Activated CD4-positive, alpha-beta T cell treated with anti-CD3 and anti-CD28 coated beads, Interleukin-2, amount 10 ng/mL, durations not matched to agents 7 days and 5 days (primary cell): ENCODE measurements around the gene PDE4D. TPM values are rescaled to one million over a fixed set of nuclear protein-coding genes. Genes with fewer than 3 reads are reported as not detected.
A peak's percentile ranks its signal among the peaks of the same experiment; 100 is the strongest.
"Not testable (repeated sequence)": the region's sequence is repeated elsewhere in the genome, so short reads cannot be mapped to it uniquely, and the experiment has no call there.

ENCODE experiments used
- CTCF ChIA-PET: fragments of 350-600 bp; sonication (Branson Sonifier 250); formaldehyde crosslinking; loops from one replicate; lab custom pipeline; 2021; ENCODE audit warnings: antibody characterized with exemption; lab: Charles Lee
- POLR2A ChIA-PET: fragments of 350-600 bp; sonication (Branson Sonifier 250); formaldehyde crosslinking; loops from one replicate; lab custom pipeline; 2021; ENCODE audit warnings: antibody characterized with exemption; lab: Charles Lee
- DNase-seq: peaks from one replicate; pipeline ENCODE4 v3.0.0-alpha.2; 2020
- H3K27ac Mint-ChIP-seq: one replicate; pipeline ENCODE4 v1.8.0; 2021; ENCODE audit warnings: mild to moderate bottlenecking, moderate library complexity, mixed read lengths
- H3K27me3 Mint-ChIP-seq: one replicate; pipeline ENCODE4 v1.8.0; 2021; ENCODE audit warnings: mixed read lengths
- H3K36me3 Mint-ChIP-seq: one replicate; pipeline ENCODE4 v1.8.0; 2021; ENCODE audit warnings: low read depth, mixed read lengths
- H3K4me1 Mint-ChIP-seq: one replicate; pipeline ENCODE4 v1.8.0; 2021; ENCODE audit warnings: mixed read lengths
- H3K4me3 Mint-ChIP-seq: one replicate; pipeline ENCODE4 v1.8.0; 2021; ENCODE audit warnings: mild to moderate bottlenecking, moderate library complexity, mixed read lengths
- H3K9me3 Mint-ChIP-seq: one replicate; pipeline ENCODE4 v1.8.0; 2021; ENCODE audit warnings: mixed read lengths
- total RNA-seq, 2 experiments: library from RNA; stranded (reverse); gene quantifications; one replicate each; pipeline ENCODE4 v1.2.3, GENCODE V29; 2021

PDE4D gene
- total RNA-seq, 2 experiments from 2014 or later, result 62.0 to 67.8 TPM

DNA sequence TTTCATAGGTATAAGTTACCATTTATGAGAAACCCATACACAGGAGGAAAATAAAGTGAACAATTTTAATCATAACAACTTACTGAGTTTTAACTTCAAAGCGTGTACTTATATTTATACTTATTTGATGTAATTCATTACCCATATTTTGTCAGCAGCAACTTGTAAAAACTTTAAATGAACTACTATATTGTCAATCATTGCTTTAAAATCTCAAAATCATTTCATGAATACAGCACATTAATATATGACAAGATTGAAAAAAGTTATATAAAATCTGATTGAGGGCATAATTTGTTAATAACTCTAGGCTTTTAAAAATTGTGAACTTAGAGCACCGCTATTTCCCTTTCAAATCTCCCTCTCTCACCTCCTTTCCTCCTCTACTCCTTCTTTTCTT, 573.1 kb downstream of the PDE4D start:
- Mint-ChIP-seq H3K9me3 (no peaks in the 10 kb centered on the region), H3K27me3 (peaks cover 15% of the 10 kb centered on the region), H3K27ac (no peak overlapping the region), H3K4me3 (no peak overlapping the region), H3K4me1 (no peaks in the 10 kb centered on the region), H3K36me3 (no peaks in the 10 kb centered on the region)
- ChIA-PET CTCF (no interaction called here), POLR2A (no interaction called here)
- DNase-seq, result no peak

DNA sequence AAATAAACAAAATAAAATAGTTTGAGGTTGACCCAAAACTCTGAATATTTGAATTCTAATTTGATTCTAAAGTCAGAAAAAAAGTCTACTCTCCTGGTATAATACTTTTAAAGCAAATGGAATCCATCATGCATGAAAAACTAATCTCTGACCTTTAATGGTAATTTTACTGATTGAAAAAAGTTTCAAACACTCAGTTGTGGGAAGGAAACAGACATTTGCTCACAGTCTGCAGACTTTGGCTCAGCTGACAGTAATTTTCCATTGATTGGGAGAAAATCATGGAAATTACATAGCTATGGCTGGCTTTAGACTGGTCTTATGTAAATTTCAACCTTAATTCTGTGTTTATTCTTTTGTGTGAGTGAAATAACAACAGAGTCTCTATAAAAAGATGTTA, 574.3 kb downstream of the PDE4D start:
- Mint-ChIP-seq H3K4me1 (no peaks in the 10 kb centered on the region), H3K27me3 (peaks cover 13% of the 10 kb centered on the region), H3K27ac (no peak overlapping the region), H3K9me3 (no peaks in the 10 kb centered on the region), H3K36me3 (no peaks in the 10 kb centered on the region), H3K4me3 (no peak overlapping the region)
- ChIA-PET CTCF (no interaction called here), POLR2A (no interaction called here)
- no peak for DNase-seq

DNA sequence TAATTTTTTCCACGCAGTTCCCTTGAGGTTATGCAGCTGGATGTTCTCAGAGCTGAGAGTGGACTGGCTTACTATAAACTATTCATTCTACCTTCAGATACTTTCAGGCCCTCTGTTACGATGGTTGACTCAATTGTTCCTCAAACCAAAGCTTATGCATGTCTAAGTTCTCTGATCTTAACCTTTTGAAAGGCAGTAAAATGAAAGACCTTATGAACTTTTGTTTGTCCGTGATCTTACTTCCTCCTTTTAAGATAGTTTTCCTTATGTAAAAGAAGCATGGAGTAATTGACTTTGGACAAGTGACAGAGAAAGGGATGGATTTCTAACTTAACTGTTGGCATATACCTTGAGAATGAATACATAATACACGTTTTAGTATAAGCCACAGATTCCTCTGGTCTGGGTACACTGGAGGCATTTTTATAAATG, 575.7 kb downstream of the PDE4D start:
- peaks cover 7% of the 10 kb centered on the region for H3K27me3 Mint-ChIP-seq
- H3K4me3 Mint-ChIP-seq, result no peak overlapping the region
- DNase-seq, result no peak
- no peaks in the 10 kb centered on the region for H3K4me1 Mint-ChIP-seq
- no peaks in the 10 kb centered on the region for H3K9me3 Mint-ChIP-seq
- no peak overlapping the region for H3K27ac Mint-ChIP-seq
- ChIA-PET POLR2A (no interaction called here), CTCF (no interaction called here)
- H3K36me3 Mint-ChIP-seq, result no peaks in the 10 kb centered on the region

DNA sequence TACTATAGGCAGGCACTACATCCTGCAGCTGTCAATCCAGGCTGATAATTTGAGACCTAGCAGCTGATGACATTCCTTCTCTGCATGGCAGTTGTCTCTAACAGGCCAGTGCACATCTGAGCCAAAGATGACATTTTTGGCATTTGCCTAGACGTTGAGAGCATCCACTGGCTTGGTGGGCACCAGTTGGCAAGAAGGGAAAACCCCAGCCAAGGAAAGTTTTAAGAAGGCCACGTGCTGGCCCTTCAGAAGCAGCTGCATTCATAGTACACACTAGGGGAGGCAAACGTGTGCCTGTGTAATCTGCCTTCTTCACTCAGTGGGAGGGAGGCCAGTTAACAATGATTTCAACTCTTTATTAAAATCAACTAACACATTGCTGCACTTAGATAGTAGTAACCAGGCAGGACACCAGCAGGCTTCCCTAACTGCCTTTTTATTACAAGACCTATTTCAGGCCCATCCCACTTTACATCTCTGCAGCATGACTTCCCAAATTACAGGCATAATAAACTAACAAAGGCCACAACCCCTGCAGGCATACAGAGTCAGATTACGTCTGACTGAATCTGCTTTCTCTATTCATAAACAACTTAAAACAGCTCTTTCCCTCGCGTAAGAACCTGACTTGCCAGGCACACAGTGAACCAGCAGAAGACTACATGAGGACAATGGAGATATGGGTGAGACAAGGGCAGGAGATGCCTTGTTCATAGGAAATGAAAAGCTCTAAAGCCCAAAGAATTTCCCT, 576.3 kb downstream of the PDE4D start:
- no peaks in the 10 kb centered on the region for H3K4me1 Mint-ChIP-seq
- DNase-seq, result no peak
- H3K9me3 Mint-ChIP-seq, result no peaks in the 10 kb centered on the region
- POLR2A ChIA-PET, result no interaction called here
- H3K27me3 Mint-ChIP-seq, result peaks cover 7% of the 10 kb centered on the region
- CTCF ChIA-PET, result no interaction called here
- no peaks in the 10 kb centered on the region for H3K36me3 Mint-ChIP-seq
- H3K27ac Mint-ChIP-seq, result no peak overlapping the region
- H3K4me3 Mint-ChIP-seq, result no peak overlapping the region

- Mint-ChIP-seq H3K4me1 (no peaks in the 10 kb centered on the region), H3K9me3 (no peaks in the 10 kb centered on the region), H3K27me3 (peaks cover 3% of the 10 kb centered on the region), H3K4me3 (no peak overlapping the region), H3K36me3 (no peaks in the 10 kb centered on the region), H3K27ac (no peak overlapping the region)
- ChIA-PET POLR2A (no interaction called here), CTCF (no interaction called here)
- no peak for DNase-seq
Observed at GRCh38 chr5:59312223-59312622, 581.3 kb downstream of the PDE4D start.

DNA sequence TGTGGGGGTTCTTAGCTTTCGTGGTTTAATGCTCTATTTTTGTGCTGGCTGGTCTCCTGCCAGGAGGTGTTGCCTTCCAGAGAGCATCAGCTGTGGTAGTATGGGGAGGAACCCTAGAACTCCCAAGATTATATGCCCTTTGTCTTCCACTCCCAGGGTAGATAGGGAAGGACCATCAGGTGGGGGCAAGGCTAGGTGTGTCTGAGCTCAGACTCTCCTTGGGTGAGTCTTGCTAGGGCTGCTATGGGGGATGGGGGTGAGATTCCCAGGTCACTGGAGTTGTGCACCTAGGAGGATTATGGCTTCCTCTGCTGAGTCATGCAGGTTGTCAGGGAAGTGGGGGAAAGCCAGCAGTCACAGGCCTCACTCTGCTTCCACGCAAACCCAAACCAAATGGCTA, 584.8 kb downstream of the PDE4D start:
- H3K9me3 Mint-ChIP-seq, H3K27ac Mint-ChIP-seq, CTCF ChIA-PET, H3K27me3 Mint-ChIP-seq, H3K36me3 Mint-ChIP-seq, DNase-seq, H3K4me1 Mint-ChIP-seq, POLR2A ChIA-PET, H3K4me3 Mint-ChIP-seq: not testable (repeated sequence)

GRCh38 chr5:59303289-59303716, 590.2 kb downstream of the PDE4D start:
- H3K9me3 Mint-ChIP-seq, POLR2A ChIA-PET, H3K4me3 Mint-ChIP-seq, H3K36me3 Mint-ChIP-seq, H3K4me1 Mint-ChIP-seq, H3K27me3 Mint-ChIP-seq, H3K27ac Mint-ChIP-seq, CTCF ChIA-PET, DNase-seq: not testable (repeated sequence)

GRCh38 chr5:59302509-59302908, 591.0 kb downstream of the PDE4D start:
- H3K4me3 Mint-ChIP-seq, H3K9me3 Mint-ChIP-seq, H3K27me3 Mint-ChIP-seq, POLR2A ChIA-PET, H3K27ac Mint-ChIP-seq, H3K4me1 Mint-ChIP-seq, DNase-seq, H3K36me3 Mint-ChIP-seq: not testable (repeated sequence)
- CTCF ChIA-PET, result interaction anchor here (0.7 to 1.0 kb wide), 3 partner anchors 12 to 316 kb away, joined by 3 to 5 read pairs (median 5); no protein-coding TSS in a partner anchor

DNA sequence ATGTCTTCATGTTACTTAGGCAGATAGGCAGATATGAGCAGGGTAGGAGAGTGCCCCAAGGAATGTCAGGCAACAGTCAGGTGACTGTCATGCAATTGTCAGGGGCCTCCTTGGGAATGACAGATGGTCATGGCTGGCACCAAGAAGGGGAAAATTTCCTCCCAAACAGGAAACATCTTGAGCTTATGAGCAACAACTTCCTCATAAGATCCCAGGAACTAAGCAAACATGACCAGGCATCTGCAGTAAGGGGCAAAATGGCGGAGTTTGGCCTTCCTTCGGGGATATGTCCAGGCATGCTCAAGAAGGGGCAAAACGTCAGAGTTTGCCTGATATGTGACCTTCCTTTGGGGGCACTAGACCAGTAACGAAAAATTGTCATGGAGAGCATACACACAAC, 591.8 kb downstream of the PDE4D start:
- peaks cover 1% of the 10 kb centered on the region for H3K27me3 Mint-ChIP-seq
- H3K4me3 Mint-ChIP-seq, result no peak overlapping the region
- no peaks in the 10 kb centered on the region for H3K36me3 Mint-ChIP-seq
- peaks cover 6% of the 10 kb centered on the region for H3K9me3 Mint-ChIP-seq
- CTCF ChIA-PET, result interaction anchor here (1.0 kb wide), 1 partner anchor 13 kb away, joined by 3 read pairs; no protein-coding TSS in a partner anchor
- POLR2A ChIA-PET, result no interaction called here
- H3K27ac Mint-ChIP-seq, result no peak overlapping the region
- peaks cover 4% of the 10 kb centered on the region for H3K4me1 Mint-ChIP-seq
- DNase-seq, result no peak

DNA sequence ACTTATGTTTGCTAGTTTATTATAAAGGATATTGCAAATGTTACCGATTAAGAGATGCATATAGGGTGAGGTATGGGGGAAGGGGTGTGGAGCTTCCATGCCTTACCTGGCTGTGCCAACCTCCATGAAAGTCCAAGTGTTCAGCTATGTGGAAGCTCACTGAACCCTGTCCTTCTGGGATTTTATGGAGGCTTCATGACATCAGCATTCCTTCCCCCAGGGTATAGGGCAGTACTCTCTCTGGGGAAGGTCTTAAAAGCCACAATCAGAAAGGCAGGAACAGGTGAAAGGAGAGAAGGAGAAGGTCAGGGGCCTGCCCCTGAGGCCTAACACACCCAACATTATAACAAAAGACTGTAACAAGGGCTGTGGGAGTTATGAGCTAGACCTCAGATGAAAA, 592.6 kb downstream of the PDE4D start:
- no peak for DNase-seq
- H3K27ac Mint-ChIP-seq, result no peak overlapping the region
- peaks cover 6% of the 10 kb centered on the region for H3K9me3 Mint-ChIP-seq
- H3K27me3 Mint-ChIP-seq, result peaks cover 1% of the 10 kb centered on the region
- no peaks in the 10 kb centered on the region for H3K36me3 Mint-ChIP-seq
- no peak overlapping the region for H3K4me3 Mint-ChIP-seq
- CTCF ChIA-PET, result no interaction called here
- peaks cover 5% of the 10 kb centered on the region for H3K4me1 Mint-ChIP-seq
- POLR2A ChIA-PET, result no interaction called here

- H3K27ac Mint-ChIP-seq, result no peak overlapping the region
- no peak for DNase-seq
- no peak overlapping the region for H3K4me3 Mint-ChIP-seq
- no peaks in the 10 kb centered on the region for H3K36me3 Mint-ChIP-seq
- CTCF ChIA-PET, result no interaction called here
- peaks cover 4% of the 10 kb centered on the region for H3K9me3 Mint-ChIP-seq
- H3K27me3 Mint-ChIP-seq, result no peaks in the 10 kb centered on the region
- H3K4me1 Mint-ChIP-seq, result peaks cover 5% of the 10 kb centered on the region
- POLR2A ChIA-PET, result no interaction called here
Observed at GRCh38 chr5:59299006-59299405, 594.5 kb downstream of the PDE4D start.

DNA sequence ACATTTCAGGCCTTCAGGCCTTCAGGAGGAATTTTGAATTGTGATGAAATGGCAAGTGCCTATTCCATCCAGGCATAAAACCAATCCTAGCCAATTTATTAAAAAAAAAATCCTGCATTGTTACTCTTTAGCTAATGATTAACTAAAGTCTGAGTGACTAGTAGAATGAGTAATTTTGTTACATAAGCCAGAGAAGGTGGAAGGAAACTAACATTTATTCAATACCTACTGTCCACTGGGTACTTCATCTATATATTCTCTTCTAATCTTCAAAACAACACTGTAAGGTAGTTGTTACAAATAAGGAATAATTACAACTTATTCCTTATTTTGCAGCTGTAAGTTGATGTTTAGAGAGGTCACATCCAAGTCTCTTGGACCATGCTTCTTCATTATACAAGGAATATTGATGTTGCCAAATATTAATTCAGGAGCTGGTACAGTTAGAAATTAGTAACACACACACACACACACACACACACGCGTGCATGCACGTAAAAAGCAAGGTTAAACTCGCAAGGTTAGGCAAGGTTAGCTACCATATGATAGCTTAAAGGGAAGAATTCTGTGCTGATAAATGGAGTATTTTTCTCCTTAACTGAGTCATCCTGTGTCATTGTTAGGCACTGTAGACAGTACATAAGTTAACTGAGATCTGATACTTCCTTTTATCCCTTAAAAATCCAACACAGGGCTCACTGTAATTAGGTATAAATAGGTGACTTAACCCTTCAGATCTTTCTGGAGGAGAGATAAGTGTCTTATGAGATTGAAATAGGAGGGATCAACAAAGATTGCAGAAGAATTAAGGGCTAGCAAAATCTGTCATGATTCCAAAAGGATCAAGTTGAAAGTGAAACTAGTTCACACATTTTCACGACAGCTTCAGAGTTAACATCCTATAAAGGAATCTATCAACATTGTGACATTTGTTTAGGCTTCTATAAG, 596.9 kb downstream of the PDE4D start:
- Mint-ChIP-seq H3K36me3 (no peaks in the 10 kb centered on the region), H3K27me3 (no peaks in the 10 kb centered on the region), H3K9me3 (no peaks in the 10 kb centered on the region), H3K4me3 (peak overlapping the region; percentile 27), H3K4me1 (peaks cover 5% of the 10 kb centered on the region), H3K27ac (no peak overlapping the region)
- DNase-seq, result no peak
- CTCF ChIA-PET, result interaction anchor here (0.6 kb wide), 1 partner anchor 305 kb away, joined by 3 read pairs; no protein-coding TSS in a partner anchor
- POLR2A ChIA-PET, result no interaction called here

DNA sequence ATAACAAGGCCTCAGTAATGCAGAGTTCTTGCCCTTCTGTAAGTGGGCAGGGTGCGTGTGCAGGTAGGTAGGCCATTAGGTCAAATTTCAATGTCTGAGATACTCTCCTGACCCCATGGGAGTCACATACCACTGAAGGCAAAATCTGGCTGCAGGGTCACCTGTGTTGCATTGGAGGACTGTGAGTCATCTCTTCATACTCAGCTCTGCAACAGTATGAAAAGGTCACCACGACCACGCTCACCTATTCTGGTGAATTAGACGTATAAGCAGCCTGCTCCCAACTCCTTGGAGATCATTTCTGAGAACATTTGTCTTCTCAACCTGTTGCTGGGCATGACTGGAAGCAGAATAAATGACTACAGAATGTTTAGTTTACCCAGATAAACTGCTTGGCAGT, 599.8 kb downstream of the PDE4D start:
- DNase-seq, result no peak
- H3K27me3 Mint-ChIP-seq, result peaks cover 4% of the 10 kb centered on the region
- H3K4me1 Mint-ChIP-seq, result peaks cover 5% of the 10 kb centered on the region
- H3K9me3 Mint-ChIP-seq, result no peaks in the 10 kb centered on the region
- POLR2A ChIA-PET, result no interaction called here
- H3K4me3 Mint-ChIP-seq, result no peak overlapping the region
- H3K27ac Mint-ChIP-seq, result no peak overlapping the region
- CTCF ChIA-PET, result no interaction called here
- H3K36me3 Mint-ChIP-seq, result no peaks in the 10 kb centered on the region
